TTC549 (cell line): Measurements from ENCODE around the gene PARN.
"Not testable (repeated sequence)": the region's sequence is repeated elsewhere in the genome, so short reads cannot be mapped to it uniquely, and the experiment has no call there.

Experiments
- FAIRE-seq: peaks from 2 replicates; lab custom pipeline; 2012; peaks lifted over from hg19 to GRCh38; lab: Jason Lieb, UNC

The PARN gene

DNA sequence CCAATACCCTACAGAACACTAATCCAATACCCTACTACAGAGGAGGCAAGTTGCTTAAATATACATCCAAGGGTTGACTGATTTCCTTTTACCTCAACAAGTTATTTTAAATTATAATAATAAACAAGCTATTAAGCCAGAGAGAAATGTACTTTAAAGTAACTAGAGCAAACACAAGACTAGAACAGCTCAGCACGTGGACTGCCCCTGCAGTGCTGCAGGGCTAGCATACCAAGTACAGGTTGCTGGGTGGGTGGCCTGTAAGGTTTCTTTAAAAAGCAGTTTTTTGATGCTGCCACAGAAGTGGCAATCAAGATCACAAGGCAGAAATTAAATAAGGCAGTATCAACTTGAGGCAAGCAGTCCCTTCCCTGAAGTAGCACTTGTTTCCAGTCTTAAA, 63.5 kb downstream of the PARN start:
- no peak for FAIRE-seq

DNA sequence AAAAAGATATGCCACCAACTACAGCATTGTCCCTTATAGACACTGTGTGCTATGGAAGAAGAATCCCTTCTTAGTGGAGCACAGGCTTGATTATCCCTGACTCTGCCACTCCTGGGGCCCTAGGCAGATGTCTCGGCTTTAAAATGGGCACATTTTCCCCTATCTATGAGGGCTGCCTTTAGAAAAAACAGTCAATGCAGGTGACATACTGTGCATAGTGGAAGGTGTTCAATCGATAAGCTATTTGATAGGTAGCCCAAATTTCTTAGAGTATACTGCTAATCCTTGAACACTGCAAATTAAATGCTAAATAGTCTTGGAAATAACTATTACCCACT, 64.4 kb downstream of the PARN start:
- FAIRE-seq = no peak

- no peak for FAIRE-seq
Measured at GRCh38 chr16:14564861-14565687, 65.0 kb downstream of the PARN start.

- FAIRE-seq = no peak
Measured at GRCh38 chr16:14564323-14564722, 65.7 kb downstream of the PARN start.

- no peak for FAIRE-seq
Measured at GRCh38 chr16:14562691-14563491, 67.2 kb downstream of the PARN start.

DNA sequence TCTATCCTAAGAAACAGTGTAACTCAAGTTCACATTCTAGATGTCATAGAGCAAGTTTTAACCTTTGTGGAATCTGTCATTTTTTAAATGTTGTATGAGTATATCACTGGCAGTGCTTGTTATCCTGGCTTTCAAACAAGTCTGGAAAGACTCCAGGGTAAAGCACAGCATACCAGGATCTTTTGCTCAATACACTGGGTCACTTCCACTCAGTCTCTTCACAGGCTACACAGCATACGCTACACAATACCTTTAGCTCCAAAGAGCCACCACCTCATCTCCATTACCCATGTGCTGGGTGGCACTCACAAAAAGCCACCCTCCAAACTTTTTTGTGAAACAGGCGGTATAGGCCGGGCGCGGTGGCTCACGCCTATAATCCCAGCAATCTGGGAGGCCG, 69.5 kb downstream of the PARN start:
- FAIRE-seq = no peak

- FAIRE-seq = no peak
Measured at GRCh38 chr16:14559809-14560241, 70.2 kb downstream of the PARN start.

DNA sequence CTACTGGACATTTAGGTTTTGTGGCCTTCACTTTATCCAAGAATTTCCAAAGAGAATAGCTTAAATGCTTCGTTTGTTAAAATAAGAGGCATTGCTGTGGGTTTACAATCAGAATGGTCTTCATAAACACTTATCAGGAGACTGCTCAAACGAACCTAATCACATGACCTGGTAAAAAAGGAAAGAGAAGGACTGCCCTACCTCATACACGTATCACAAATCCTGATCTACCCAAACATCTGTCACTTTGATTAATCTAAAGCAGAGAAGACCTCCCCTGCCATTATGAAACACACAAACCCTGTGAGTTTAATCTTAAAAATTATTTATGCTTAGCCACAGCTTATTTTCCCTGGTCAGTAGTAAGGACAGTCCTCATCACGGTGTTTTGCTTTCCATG, 76.6 kb downstream of the PARN start:
- no peak for FAIRE-seq

GRCh38 chr16:14549789-14550153, 80.3 kb downstream of the PARN start:
- FAIRE-seq = no peak

- no peak for FAIRE-seq
Measured at GRCh38 chr16:14548933-14549788, 80.9 kb downstream of the PARN start.

GRCh38 chr16:14545346-14545884, 84.6 kb downstream of the PARN start:
- FAIRE-seq = no peak

- FAIRE-seq = not testable (repeated sequence)
Measured at GRCh38 chr16:14544846-14545245, 85.2 kb downstream of the PARN start.

GRCh38 chr16:14539631-14540030, 90.4 kb downstream of the PARN start:
- FAIRE-seq = no peak

- FAIRE-seq = no peak
Measured at GRCh38 chr16:14539156-14539555, 90.9 kb downstream of the PARN start.

DNA sequence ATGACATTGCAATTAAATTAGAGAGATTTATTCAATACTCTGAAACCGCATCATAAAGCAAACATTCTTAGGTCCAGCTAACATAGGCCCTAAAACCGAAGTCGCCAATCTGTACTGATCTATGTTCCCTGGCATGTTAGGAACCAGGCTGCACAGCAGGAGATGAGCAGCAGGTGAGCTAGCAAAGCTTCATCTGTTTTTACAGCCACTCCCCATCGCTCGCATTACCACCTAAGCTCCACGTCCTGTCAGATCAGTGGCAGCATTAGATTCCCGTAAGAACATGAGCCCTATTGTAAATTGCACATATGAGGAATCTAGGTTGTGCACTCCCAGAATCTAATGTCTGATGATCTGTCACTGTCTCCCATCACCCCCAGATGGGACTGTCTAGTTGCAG, 91.5 kb downstream of the PARN start:
- FAIRE-seq = no peak

GRCh38 chr16:14531613-14532012, 98.4 kb downstream of the PARN start:
- FAIRE-seq = no peak

- no peak for FAIRE-seq
Measured at GRCh38 chr16:14531101-14531500, 99.0 kb downstream of the PARN start.

DNA sequence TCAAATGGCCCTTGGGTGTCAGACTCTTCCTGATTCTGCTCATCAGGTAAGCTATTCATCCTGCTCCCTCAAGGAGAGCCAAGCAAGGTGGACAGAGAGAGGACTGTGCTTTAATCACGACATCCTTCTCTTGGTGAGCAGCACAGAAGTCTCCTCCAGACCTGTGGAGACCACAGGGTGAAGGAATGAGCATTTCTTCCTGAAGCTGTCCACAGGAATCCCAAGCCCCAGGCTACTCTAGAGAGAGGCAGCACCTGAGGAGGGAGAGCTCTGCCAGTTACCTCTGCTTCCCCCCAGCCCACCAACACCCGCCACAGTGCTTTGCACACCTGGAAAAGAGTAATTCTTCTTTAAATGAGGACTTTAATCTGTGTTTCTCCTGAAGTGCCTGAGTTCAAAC, 100.0 kb downstream of the PARN start:
- FAIRE-seq = no peak

GRCh38 chr16:14529010-14529669, 100.9 kb downstream of the PARN start:
- peak; percentile 87 for FAIRE-seq

GRCh38 chr16:14528306-14528705, 101.8 kb downstream of the PARN start:
- no peak for FAIRE-seq

DNA sequence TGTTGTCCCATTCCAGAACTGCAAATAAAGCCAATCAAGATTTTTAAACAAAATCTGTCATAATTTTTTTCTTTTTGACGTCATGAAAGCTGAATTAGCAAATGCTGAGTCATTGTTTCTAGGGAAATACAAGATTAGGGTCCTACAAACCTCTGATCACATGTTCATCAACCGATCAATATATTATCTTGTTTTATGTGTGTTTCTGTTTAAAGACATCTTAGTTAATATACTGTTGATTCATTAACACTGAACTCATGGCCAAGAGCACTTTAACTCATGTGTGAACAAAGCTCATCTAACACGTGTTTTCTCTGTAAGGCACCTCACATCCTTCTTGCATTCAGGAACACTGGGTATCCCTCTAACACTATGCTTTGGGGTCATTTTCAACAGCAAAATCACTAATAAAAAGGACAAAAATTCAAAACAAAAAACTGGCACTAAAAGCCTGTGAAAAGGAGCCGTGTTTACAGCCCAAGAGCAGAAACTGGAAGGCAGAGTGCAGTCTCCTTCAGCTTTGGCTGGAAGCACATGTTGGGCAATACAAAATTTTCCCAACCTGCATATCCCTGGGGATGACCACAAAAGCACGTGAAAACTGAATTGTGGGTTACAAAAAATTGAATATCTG, 102.5 kb downstream of the PARN start:
- no peak for FAIRE-seq
